ENCODE measurements around the gene USP2. TPM values are rescaled to one million over a fixed set of nuclear protein-coding genes. Genes with fewer than 3 reads are reported as not detected.

USP2 gene
- polyA plus RNA-seq, 3 donors: 0.36 TPM; not detected in 2

DNA sequence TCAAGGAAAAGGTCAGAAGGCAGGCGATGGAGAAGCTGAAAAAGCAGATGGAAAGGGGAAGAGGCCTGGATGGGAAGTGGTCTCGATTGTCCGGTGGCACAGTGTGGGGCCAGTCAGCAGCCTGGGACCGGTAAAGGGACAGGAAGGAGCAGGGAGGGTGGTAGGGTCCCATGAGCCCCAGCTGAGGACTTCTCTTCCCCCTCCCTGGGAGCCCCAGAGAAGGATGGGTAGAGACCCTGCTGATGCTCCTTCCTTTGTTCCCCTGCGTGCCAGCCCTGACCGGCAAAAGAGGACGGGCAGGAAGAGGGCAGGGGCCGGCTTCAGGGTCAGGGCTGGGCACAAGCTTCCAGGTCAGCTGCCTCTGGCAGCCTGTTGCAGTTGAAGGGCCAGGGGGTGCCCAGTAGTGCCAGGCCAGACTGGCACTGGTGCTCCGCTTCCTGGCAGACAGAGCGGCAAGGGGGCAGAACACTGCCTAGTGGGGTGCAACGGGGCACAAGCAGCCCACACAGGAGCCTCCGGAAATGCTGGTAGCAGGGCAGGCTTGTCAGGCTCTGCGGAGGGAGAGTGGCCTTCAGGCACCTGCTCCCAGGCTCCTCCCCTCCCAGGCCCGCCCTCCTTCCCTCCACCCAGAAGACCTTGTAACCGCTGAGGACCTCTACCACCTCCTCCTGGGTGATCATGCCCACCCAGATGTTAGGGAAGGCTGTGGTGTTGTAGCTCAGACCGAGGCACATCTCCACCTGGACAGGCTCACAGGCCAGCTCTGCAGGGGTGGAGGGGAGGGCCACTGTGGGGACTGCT lies 40.1 kb downstream of the USP2 start:
- peak in 2 of 3 donors; percentile 23 to 37 for DNase-seq
- TF ChIP-seq, protein P1, sequence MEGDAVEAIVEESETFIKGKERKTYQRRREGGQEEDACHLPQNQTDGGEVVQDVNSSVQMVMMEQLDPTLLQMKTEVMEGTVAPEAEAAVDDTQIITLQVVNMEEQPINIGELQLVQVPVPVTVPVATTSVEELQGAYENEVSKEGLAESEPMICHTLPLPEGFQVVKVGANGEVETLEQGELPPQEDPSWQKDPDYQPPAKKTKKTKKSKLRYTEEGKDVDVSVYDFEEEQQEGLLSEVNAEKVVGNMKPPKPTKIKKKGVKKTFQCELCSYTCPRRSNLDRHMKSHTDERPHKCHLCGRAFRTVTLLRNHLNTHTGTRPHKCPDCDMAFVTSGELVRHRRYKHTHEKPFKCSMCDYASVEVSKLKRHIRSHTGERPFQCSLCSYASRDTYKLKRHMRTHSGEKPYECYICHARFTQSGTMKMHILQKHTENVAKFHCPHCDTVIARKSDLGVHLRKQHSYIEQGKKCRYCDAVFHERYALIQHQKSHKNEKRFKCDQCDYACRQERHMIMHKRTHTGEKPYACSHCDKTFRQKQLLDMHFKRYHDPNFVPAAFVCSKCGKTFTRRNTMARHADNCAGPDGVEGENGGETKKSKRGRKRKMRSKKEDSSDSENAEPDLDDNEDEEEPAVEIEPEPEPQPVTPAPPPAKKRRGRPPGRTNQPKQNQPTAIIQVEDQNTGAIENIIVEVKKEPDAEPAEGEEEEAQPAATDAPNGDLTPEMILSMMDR (IDR thresholded peaks at IDR 0.05): no peak
- H3K27me3 ChIP-seq (ENCODE audit: control insufficient read depth in 2 of 2, insufficient read depth in 2 of 2, low read length in 2 of 2): peaks cover 24 to 51% of the 10 kb centered on the region in 2 donors
- peaks cover 12% of the 10 kb centered on the region for H4K20me1 ChIP-seq (ENCODE audit: insufficient read depth, low read length)
- H3K4me3 ChIP-seq (replicated peaks in 1 of 3; ENCODE audit: low read depth in 2 of 3, low read length in 3 of 3): no peak overlapping the region
- H3K79me2 ChIP-seq (ENCODE audit: insufficient read depth, low read length): peaks cover 8% of the 10 kb centered on the region
- H3K9ac ChIP-seq (ENCODE audit: insufficient read depth, low read length, poor library complexity, severe bottlenecking): no peak overlapping the region
- H3K36me3 Mint-ChIP-seq: peaks cover 13 to 19% of the 10 kb centered on the region in 2 donors
- peaks cover 39 to 63% (median 63%) of the 10 kb centered on the region in 3 donors for H3K27me3 Mint-ChIP-seq (ENCODE audit: low read depth in 3 of 3)
- intact Hi-C loops (cut with micrococcal nuclease): no loop called here
- H3K36me3 ChIP-seq (replicated peaks in 1 of 2; ENCODE audit: control insufficient read depth in 1 of 2, insufficient read depth in 2 of 2, low read length in 2 of 2): peaks cover 0 to 8% of the 10 kb centered on the region in 2 donors
- 13% methylated on average over 11 of the region's 16 CpGs for WGBS (ENCODE audit: insufficient coverage)
- H3K27ac Mint-ChIP-seq: peak overlapping the region in 1 of 7 donors; percentile 51
- peaks cover 21 to 29% of the 10 kb centered on the region in 2 donors for H3K4me1 ChIP-seq (ENCODE audit: control insufficient read depth in 1 of 2, insufficient read depth in 2 of 2, low read length in 2 of 2)
- peaks cover 0 to 16% of the 10 kb centered on the region in 2 donors for H3K9me3 ChIP-seq (replicated peaks in 1 of 2; ENCODE audit: control insufficient read depth in 1 of 2, insufficient read depth in 1 of 2, low read length in 2 of 2)
- peaks cover 23% of the 10 kb centered on the region for H3K4me1 Mint-ChIP-seq
- no peak overlapping the region for H2AFZ ChIP-seq (ENCODE audit: insufficient read depth, low read depth, low read length, poor library complexity, severe bottlenecking)
- H3K27ac ChIP-seq (ENCODE audit: low read depth in 1 of 2, low read length in 2 of 2): no peak overlapping the region
- H3K9me3 Mint-ChIP-seq: peaks cover 0 to 11% (median 7%) of the 10 kb centered on the region in 7 donors
- peak overlapping the region in 1 of 2 donors; percentile 85 for H3K4me3 Mint-ChIP-seq
- no peak overlapping the region for H3K4me2 ChIP-seq (replicated peaks; ENCODE audit: extremely low read depth, low read length, poor library complexity, severe bottlenecking)

DNA sequence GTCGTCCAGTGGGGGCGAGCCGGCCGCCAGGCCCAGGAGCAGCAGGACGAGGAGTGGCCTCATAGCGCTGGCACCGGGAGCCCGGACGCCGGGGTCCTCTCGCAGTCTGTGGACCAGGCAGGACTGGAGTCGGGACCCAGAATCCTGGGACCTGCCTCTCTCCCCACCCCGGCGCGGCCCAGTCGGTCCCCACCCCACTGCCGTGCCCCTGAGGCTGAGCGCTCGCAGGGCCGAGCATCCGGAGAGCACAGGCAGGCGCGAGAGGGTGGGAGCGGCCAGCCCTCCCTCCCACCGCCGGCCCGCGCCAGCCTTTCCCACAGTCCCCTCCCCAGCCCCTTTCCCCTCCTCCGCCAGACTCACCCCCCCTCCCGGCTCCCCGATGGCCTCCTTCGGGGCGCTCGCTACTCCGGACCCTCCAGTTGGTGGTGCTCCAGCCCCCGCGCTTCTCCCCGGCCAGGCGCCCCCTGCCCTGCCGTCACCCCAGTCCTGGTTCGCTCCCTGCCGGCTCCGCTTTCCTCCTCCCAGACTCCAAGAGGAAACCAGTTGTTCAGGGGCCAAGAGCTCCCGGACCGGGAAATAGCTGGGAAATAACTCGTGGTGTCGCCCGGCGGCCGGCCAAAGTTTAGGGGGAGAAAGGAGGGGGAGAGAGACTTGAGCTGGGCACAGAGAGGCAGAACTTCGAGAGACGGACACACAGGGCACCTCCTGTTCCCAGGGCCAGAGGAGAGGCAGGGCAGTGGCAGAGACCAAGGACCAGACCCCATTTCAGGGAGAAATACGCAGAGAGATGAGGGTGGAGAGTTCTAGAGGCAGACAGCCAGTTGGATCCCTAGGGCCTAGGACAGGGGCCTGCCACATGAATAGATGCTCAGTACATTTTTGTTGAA lies 40.9 kb downstream of the USP2 start, which contains the start of gene C1QTNF5:
Gene C1QTNF5 (minus strand): TSS at position 549 of the 887 bp plus-strand sequence. CDS start 486 bp downstream, at position 63.
- DNase-seq: no peak
- peaks cover 39 to 61% (median 60%) of the 10 kb centered on the region in 3 donors for H3K27me3 Mint-ChIP-seq (ENCODE audit: low read depth in 3 of 3)
- Histone ChIP-seq H3K9ac (ENCODE audit: insufficient read depth, low read length, poor library complexity, severe bottlenecking) (peak within 1 kb of the TSS; percentile 32), H3K27ac (ENCODE audit: low read depth in 1 of 2, low read length in 2 of 2) (no peak within 1 kb of the TSS), H3K4me3 (replicated peaks in 1 of 3; ENCODE audit: low read depth in 2 of 3, low read length in 3 of 3) (peak within 1 kb of the TSS in 1 of 3 experiments; percentile 62), H3K9me3 (replicated peaks in 1 of 2; ENCODE audit: control insufficient read depth in 1 of 2, insufficient read depth in 1 of 2, low read length in 2 of 2) (peaks cover 0 to 16% of the 10 kb centered on the region in 2 donors), H2AFZ (ENCODE audit: insufficient read depth, low read depth, low read length, poor library complexity, severe bottlenecking) (peak within 1 kb of the TSS; percentile 68), H3K27me3 (ENCODE audit: control insufficient read depth in 2 of 2, insufficient read depth in 2 of 2, low read length in 2 of 2) (peaks cover 24 to 51% of the 10 kb centered on the region in 2 donors), H4K20me1 (ENCODE audit: insufficient read depth, low read length) (peaks cover 12% of the 10 kb centered on the region), H3K4me2 (replicated peaks; ENCODE audit: extremely low read depth, low read length, poor library complexity, severe bottlenecking) (peak within 1 kb of the TSS; percentile 67), H3K79me2 (ENCODE audit: insufficient read depth, low read length) (peaks cover 16% of the 10 kb centered on the region), H3K36me3 (replicated peaks in 1 of 2; ENCODE audit: control insufficient read depth in 1 of 2, insufficient read depth in 2 of 2, low read length in 2 of 2) (peaks cover 0 to 10% of the 10 kb centered on the region in 2 donors), H3K4me1 (ENCODE audit: control insufficient read depth in 1 of 2, insufficient read depth in 2 of 2, low read length in 2 of 2) (peaks cover 21 to 33% of the 10 kb centered on the region in 2 donors)
- H3K9me3 Mint-ChIP-seq: peaks cover 0 to 11% (median 7%) of the 10 kb centered on the region in 7 donors
- peaks cover 21 to 22% of the 10 kb centered on the region in 2 donors for H3K36me3 Mint-ChIP-seq
- peaks cover 28% of the 10 kb centered on the region for H3K4me1 Mint-ChIP-seq
- H3K27ac Mint-ChIP-seq: peak within 1 kb of the TSS in 1 of 7 donors; percentile 51
- WGBS (ENCODE audit: insufficient coverage): 5% methylated on average over 37 of the region's 53 CpGs
- intact Hi-C loops (cut with micrococcal nuclease): no loop called here
- TF ChIP-seq, protein P1 (IDR thresholded peaks at IDR 0.05): no peak
- peak within 1 kb of the TSS in 1 of 2 donors; percentile 85 for H3K4me3 Mint-ChIP-seq

All from CD14-positive monocyte (primary cell).